Measurements from ENCODE around the gene EDARADD. TPM values are rescaled to one million over a fixed set of nuclear protein-coding genes. Genes with fewer than 3 reads are reported as not detected.

Gene EDARADD
- total RNA-seq, 1 experiment from 2014 or later = not detected

- Histone ChIP-seq H3K27ac (no peak overlapping the region), H3K27me3 (replicated peaks) (no peaks in the 10 kb centered on the region), H3K4me1 (replicated peaks) (no peaks in the 10 kb centered on the region), H3K9me3 (replicated peaks) (no peaks in the 10 kb centered on the region), H3K4me3 (no peak overlapping the region), H3K36me3 (no peaks in the 10 kb centered on the region)
- no peak for DNase-seq (ENCODE audit: low read depth in 1 of 2, low spot score in 2 of 2)
Observed at GRCh38 chr1:236370420-236370819, 23.7 kb upstream of the EDARADD start.

- no peak overlapping the region for H3K4me3 ChIP-seq
- no peaks in the 10 kb centered on the region for H3K4me1 ChIP-seq (replicated peaks)
- no peak for DNase-seq (ENCODE audit: low read depth in 1 of 2, low spot score in 2 of 2)
- H3K27me3 ChIP-seq (replicated peaks) = no peaks in the 10 kb centered on the region
- H3K36me3 ChIP-seq = no peaks in the 10 kb centered on the region
- no peaks in the 10 kb centered on the region for H3K9me3 ChIP-seq (replicated peaks)
- no peak overlapping the region for H3K27ac ChIP-seq
Observed at GRCh38 chr1:236371083-236371482, 23.0 kb upstream of the EDARADD start.

- Histone ChIP-seq H3K36me3 (no peaks in the 10 kb centered on the region), H3K9me3 (replicated peaks) (no peaks in the 10 kb centered on the region), H3K4me1 (replicated peaks) (no peaks in the 10 kb centered on the region), H3K27me3 (replicated peaks) (no peaks in the 10 kb centered on the region), H3K27ac (no peak overlapping the region), H3K4me3 (no peak overlapping the region)
- no peak for DNase-seq (ENCODE audit: low read depth in 1 of 2, low spot score in 2 of 2)
Observed at GRCh38 chr1:236377832-236378535, 16.1 kb upstream of the EDARADD start.

- H3K4me1 ChIP-seq (replicated peaks) = no peaks in the 10 kb centered on the region
- H3K9me3 ChIP-seq (replicated peaks) = no peaks in the 10 kb centered on the region
- no peak for DNase-seq (ENCODE audit: low read depth in 1 of 2, low spot score in 2 of 2)
- no peak overlapping the region for H3K4me3 ChIP-seq
- no peaks in the 10 kb centered on the region for H3K27me3 ChIP-seq (replicated peaks)
- no peaks in the 10 kb centered on the region for H3K36me3 ChIP-seq
- no peak overlapping the region for H3K27ac ChIP-seq
Observed at GRCh38 chr1:236381565-236382158, 12.4 kb upstream of the EDARADD start.

GRCh38 chr1:236388332-236388731 lies 5.8 kb upstream of the EDARADD start:
- Histone ChIP-seq H3K36me3 (no peaks in the 10 kb centered on the region), H3K4me1 (replicated peaks) (no peaks in the 10 kb centered on the region), H3K27ac (no peak overlapping the region), H3K4me3 (no peak overlapping the region), H3K27me3 (replicated peaks) (peaks cover 4% of the 10 kb centered on the region; the same call in 1 of the 2 replicates), H3K9me3 (replicated peaks) (no peaks in the 10 kb centered on the region)
- DNase-seq (ENCODE audit: low read depth in 1 of 2, low spot score in 2 of 2) = no peak

GRCh38 chr1:236389253-236389652 lies 4.8 kb upstream of the EDARADD start:
- no peak for DNase-seq (ENCODE audit: low read depth in 1 of 2, low spot score in 2 of 2)
- Histone ChIP-seq H3K9me3 (replicated peaks) (no peaks in the 10 kb centered on the region), H3K27me3 (replicated peaks) (peaks cover 8% of the 10 kb centered on the region), H3K4me3 (no peak overlapping the region), H3K36me3 (no peaks in the 10 kb centered on the region), H3K4me1 (replicated peaks) (no peaks in the 10 kb centered on the region), H3K27ac (no peak overlapping the region)

- no peak overlapping the region for H3K4me3 ChIP-seq
- no peaks in the 10 kb centered on the region for H3K9me3 ChIP-seq (replicated peaks)
- H3K4me1 ChIP-seq (replicated peaks) = peaks cover 9% of the 10 kb centered on the region
- H3K27me3 ChIP-seq (replicated peaks) = peaks cover 25% of the 10 kb centered on the region
- DNase-seq (ENCODE audit: low read depth in 1 of 2, low spot score in 2 of 2) = no peak
- H3K36me3 ChIP-seq = no peaks in the 10 kb centered on the region
- H3K27ac ChIP-seq = no peak overlapping the region
Observed at GRCh38 chr1:236391008-236391407, 3.1 kb upstream of the EDARADD start.

GRCh38 chr1:236392182-236392581 lies 1.9 kb upstream of the EDARADD start:
- Histone ChIP-seq H3K4me1 (replicated peaks) (peaks cover 9% of the 10 kb centered on the region), H3K27me3 (replicated peaks) (peaks cover 36% of the 10 kb centered on the region), H3K4me3 (no peak overlapping the region), H3K9me3 (replicated peaks) (no peaks in the 10 kb centered on the region), H3K27ac (no peak overlapping the region), H3K36me3 (no peaks in the 10 kb centered on the region)
- DNase-seq (ENCODE audit: low read depth in 1 of 2, low spot score in 2 of 2) = no peak

- Histone ChIP-seq H3K27me3 (replicated peaks) (peaks cover 36% of the 10 kb centered on the region), H3K9me3 (replicated peaks) (no peaks in the 10 kb centered on the region), H3K36me3 (no peaks in the 10 kb centered on the region), H3K27ac (no peak overlapping the region), H3K4me1 (replicated peaks) (peaks cover 9% of the 10 kb centered on the region), H3K4me3 (peak overlapping the region; percentile 44)
- no peak for DNase-seq (ENCODE audit: low read depth in 1 of 2, low spot score in 2 of 2)
Observed at GRCh38 chr1:236394879-236395229, 768 bp downstream of the EDARADD start.

GRCh38 chr1:236395230-236395946 lies 1.3 kb downstream of the EDARADD start:
- DNase-seq (ENCODE audit: low read depth in 1 of 2, low spot score in 2 of 2) = peak in 1 of 2 experiments; percentile 23
- H3K36me3 ChIP-seq = no peaks in the 10 kb centered on the region
- H3K27me3 ChIP-seq (replicated peaks) = peaks cover 36% of the 10 kb centered on the region
- H3K4me3 ChIP-seq = peak overlapping the region; percentile 44
- H3K27ac ChIP-seq = no peak overlapping the region
- no peaks in the 10 kb centered on the region for H3K9me3 ChIP-seq (replicated peaks)
- peaks cover 9% of the 10 kb centered on the region for H3K4me1 ChIP-seq (replicated peaks)

- Histone ChIP-seq H3K9me3 (replicated peaks) (no peaks in the 10 kb centered on the region), H3K27ac (no peak overlapping the region), H3K27me3 (replicated peaks) (peaks cover 36% of the 10 kb centered on the region), H3K36me3 (no peaks in the 10 kb centered on the region), H3K4me3 (peak overlapping the region; percentile 44), H3K4me1 (replicated peaks) (peaks cover 9% of the 10 kb centered on the region)
- no peak for DNase-seq (ENCODE audit: low read depth in 1 of 2, low spot score in 2 of 2)
Observed at GRCh38 chr1:236395947-236396664, 2.0 kb downstream of the EDARADD start.

- peaks cover 9% of the 10 kb centered on the region for H3K4me1 ChIP-seq (replicated peaks)
- H3K27me3 ChIP-seq (replicated peaks) = peaks cover 32% of the 10 kb centered on the region
- H3K27ac ChIP-seq = no peak overlapping the region
- no peak overlapping the region for H3K4me3 ChIP-seq
- DNase-seq (ENCODE audit: low read depth in 1 of 2, low spot score in 2 of 2) = no peak
- no peaks in the 10 kb centered on the region for H3K9me3 ChIP-seq (replicated peaks)
- no peaks in the 10 kb centered on the region for H3K36me3 ChIP-seq
Observed at GRCh38 chr1:236396665-236397043, 2.6 kb downstream of the EDARADD start.

- Histone ChIP-seq H3K27me3 (replicated peaks) (peaks cover 32% of the 10 kb centered on the region), H3K27ac (no peak overlapping the region), H3K9me3 (replicated peaks) (no peaks in the 10 kb centered on the region), H3K4me1 (replicated peaks) (peaks cover 9% of the 10 kb centered on the region), H3K36me3 (no peaks in the 10 kb centered on the region), H3K4me3 (no peak overlapping the region)
- no peak for DNase-seq (ENCODE audit: low read depth in 1 of 2, low spot score in 2 of 2)
Observed at GRCh38 chr1:236397173-236397759, 3.2 kb downstream of the EDARADD start.

Data from SJSA1 (cell line).